ENCODE results near the gene MPV17.

- TF ChIP-seq CTCF (IDR thresholded peaks at IDR 0.05; ENCODE audit: insufficient read depth, low read length): no peak
- TF ChIP-seq GABPA (IDR thresholded peaks at IDR 0.05; ENCODE audit: low read depth): no peak
- TF ChIP-seq POLR2AphosphoS5 (IDR thresholded peaks at IDR 0.05; ENCODE audit: low read depth): no peak
These were observed 12.4 kb upstream of the MPV17 start for GRCh38 chr2:27335311-27335710.

Data from HL-60 (cell line).